ENCODE data around the gene TMTC2. TPM values are rescaled to one million over a fixed set of nuclear protein-coding genes. Genes with fewer than 3 reads are reported as not detected.

TMTC2 gene
- total and polyA plus RNA-seq, 2 donors (not counting 3 experiments of a cell fraction or from before 2014, with no cell fraction given), result 4.1 to 7.8 TPM

DNA sequence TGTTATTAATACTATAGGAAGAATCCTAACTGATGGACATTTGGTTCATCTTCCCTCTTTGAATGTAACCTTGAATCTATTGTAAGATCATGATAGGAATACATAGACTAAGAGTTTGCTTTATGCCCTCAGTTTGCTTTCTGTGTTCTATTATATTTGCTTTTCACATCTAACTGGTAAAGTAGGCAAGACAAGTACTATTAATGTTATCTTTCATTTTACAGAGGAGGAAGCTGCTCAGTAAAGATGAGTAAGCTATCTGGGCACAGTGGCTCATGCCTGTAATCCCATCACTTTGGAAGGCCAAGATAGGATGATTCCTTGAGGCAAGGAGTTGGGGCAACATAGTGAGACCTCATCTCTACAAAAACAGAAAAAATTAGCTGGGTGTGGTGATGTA lies 103.0 kb downstream of the TMTC2 start:
- FAIRE-seq (no peak), DNase-seq (ENCODE audit: low read depth, low spot score) (no peak)
- CTCF ChIA-PET, result no interaction called here
- dilution Hi-C loops (cut with MboI; ENCODE audit: extremely low pct_ligation_motif_present, low sequenced_read_pairs) (no loop called here), intact Hi-C loops (cut with micrococcal nuclease) (no loop called here)
- Histone ChIP-seq H3K36me3 (ENCODE audit: control insufficient read depth in 2 of 2, extremely low read depth in 1 of 2, insufficient read depth in 2 of 2, low read length in 2 of 2) (no peaks in the 10 kb centered on the region), H3K9me3 (replicated peaks; ENCODE audit: control insufficient read depth, insufficient read depth, low read length) (no peaks in the 10 kb centered on the region), H3K9ac (replicated peaks; ENCODE audit: extremely low read depth, insufficient read depth, low read length) (no peak overlapping the region), H3K27me3 (ENCODE audit: control insufficient read depth in 2 of 2, insufficient read depth in 2 of 2, low read length in 2 of 2) (no peaks in the 10 kb centered on the region), H3K4me1 (ENCODE audit: control insufficient read depth, extremely low read depth, insufficient read depth, low read length) (no peaks in the 10 kb centered on the region), H3K79me2 (ENCODE audit: control insufficient read depth, insufficient read depth, low read length) (no peaks in the 10 kb centered on the region), H2AFZ (ENCODE audit: low read depth, low read length) (no peak overlapping the region), H4K20me1 (replicated peaks; ENCODE audit: control insufficient read depth, extremely low read depth, insufficient read depth, low read length) (no peaks in the 10 kb centered on the region), H3K4me3 (replicated peaks in 1 of 3; ENCODE audit: insufficient read depth in 1 of 3, low read depth in 1 of 3, low read length in 3 of 3) (no peak overlapping the region), H3K9me1 (replicated peaks; ENCODE audit: control insufficient read depth, extremely low read depth, insufficient read depth, low read length) (no peaks in the 10 kb centered on the region), H3K27ac (ENCODE audit: insufficient read depth, low read depth, low read length) (no peak overlapping the region), H3K4me2 (ENCODE audit: insufficient read depth, low read length) (no peak overlapping the region)
- no peak for TF ChIP-seq POLR2A (IDR thresholded peaks at IDR 0.05; ENCODE audit: low read depth, low read length)
- no peak for TF ChIP-seq GATA2 (IDR thresholded peaks at IDR 0.05; ENCODE audit: insufficient read depth, insufficient read length, low read depth, low read length)
- TF ChIP-seq POLR2AphosphoS5 (IDR thresholded peaks at IDR 0.05; ENCODE audit: insufficient read depth, low read depth, low read length), result no peak
- no peak for TF ChIP-seq MYC (IDR thresholded peaks at IDR 0.05; ENCODE audit: low read depth, low read length)
- TF ChIP-seq CTCF (IDR thresholded peaks at IDR 0.05; ENCODE audit: extremely low read depth in 1 of 2, insufficient read depth in 1 of 2, low read depth in 1 of 2, low read length in 2 of 2), result no peak
- TF ChIP-seq EZH2 (IDR thresholded peaks at IDR 0.05; ENCODE audit: borderline replicate concordance, low read depth, low read length, severe bottlenecking), result no peak
- TF ChIP-seq, protein P1, sequence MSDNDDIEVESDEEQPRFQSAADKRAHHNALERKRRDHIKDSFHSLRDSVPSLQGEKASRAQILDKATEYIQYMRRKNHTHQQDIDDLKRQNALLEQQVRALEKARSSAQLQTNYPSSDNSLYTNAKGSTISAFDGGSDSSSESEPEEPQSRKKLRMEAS (IDR thresholded peaks at IDR 0.05; ENCODE audit: insufficient read depth, insufficient read length), result no peak
- TF ChIP-seq FOS (IDR thresholded peaks at IDR 0.05; ENCODE audit: borderline replicate concordance, insufficient read depth, low read length), result no peak
- no peak for TF ChIP-seq JUN (IDR thresholded peaks at IDR 0.05; ENCODE audit: borderline replicate concordance, insufficient read depth, insufficient read length, low read depth)
- POLR2A ChIA-PET, result no interaction called here
- no TSS peak for BruUV-seq (replicated peaks)
